Measurements from ENCODE around the gene ST6GALNAC4. TPM values are rescaled to one million over a fixed set of nuclear protein-coding genes. Genes with fewer than 3 reads are reported as not detected.
A peak's percentile ranks its signal among the peaks of the same experiment; 100 is the strongest.

The ST6GALNAC4 gene
- polyA plus RNA-seq, 4 donors, result 9.1 to 34.7 (median 22.5) TPM

DNA sequence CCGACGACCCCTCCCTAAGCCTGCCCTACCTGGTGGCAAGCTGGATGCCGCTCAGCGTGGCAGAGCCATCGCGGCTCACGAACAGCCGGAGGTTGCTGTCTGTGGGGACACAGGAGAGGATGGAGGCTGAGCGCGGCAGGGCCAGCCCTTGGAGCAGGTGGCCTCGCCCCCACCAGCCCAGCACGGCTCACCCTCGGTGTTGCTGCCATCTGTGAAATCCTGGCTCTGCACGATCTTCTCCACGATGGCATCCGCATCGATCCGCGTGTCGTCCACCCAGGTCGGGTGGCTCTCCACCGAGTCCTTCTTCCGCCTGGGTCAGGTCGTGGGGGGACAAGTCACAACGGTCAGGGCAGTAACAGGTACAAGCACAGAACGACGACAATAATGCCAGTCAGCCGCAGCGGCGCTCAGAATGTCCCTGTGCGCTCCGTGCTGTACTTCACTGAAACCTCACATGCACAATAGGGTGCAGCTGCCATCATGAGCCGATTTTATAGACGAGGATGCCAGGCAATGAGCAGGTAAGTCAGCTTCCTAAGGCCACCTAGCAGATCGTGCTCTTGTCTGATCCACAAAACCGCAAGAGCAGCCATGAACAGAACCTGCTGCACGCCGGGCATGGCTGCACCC is 27.9 kb upstream of the ST6GALNAC4 start:
- H3K4me1 ChIP-seq (ENCODE audit: control insufficient read depth in 3 of 3, insufficient read depth in 2 of 3, low read depth in 1 of 3, low read length in 2 of 3), result peaks cover 0 to 44% (median 0%) of the 10 kb centered on the region in 3 donors
- 88 to 93% (median 90%) methylated on average over 32 to 38 of the region's 38 CpGs for WGBS, 3 donors
- no peak for DNase-seq
- no peak overlapping the region for H3K4me3 ChIP-seq (ENCODE audit: low read depth in 1 of 3, low read length in 3 of 3)
- peaks cover 0 to 3% of the 10 kb centered on the region in 2 donors for H3K9me3 ChIP-seq (ENCODE audit: control insufficient read depth in 2 of 2, insufficient read depth in 1 of 2, low read depth in 1 of 2, low read length in 1 of 2)
- no peak for FAIRE-seq
- H3K27me3 ChIP-seq (ENCODE audit: control insufficient read depth in 3 of 3, insufficient read depth in 3 of 3, low read length in 3 of 3), result no peaks in the 10 kb centered on the region
- no peak overlapping the region for H3K27ac ChIP-seq (ENCODE audit: low read depth in 1 of 3, low read length in 2 of 3)
- H3K36me3 ChIP-seq (ENCODE audit: control insufficient read depth in 3 of 3, insufficient read depth in 2 of 3, low read depth in 1 of 3, low read length in 3 of 3), result peaks cover 5 to 95% (median 32%) of the 10 kb centered on the region in 3 donors

DNA sequence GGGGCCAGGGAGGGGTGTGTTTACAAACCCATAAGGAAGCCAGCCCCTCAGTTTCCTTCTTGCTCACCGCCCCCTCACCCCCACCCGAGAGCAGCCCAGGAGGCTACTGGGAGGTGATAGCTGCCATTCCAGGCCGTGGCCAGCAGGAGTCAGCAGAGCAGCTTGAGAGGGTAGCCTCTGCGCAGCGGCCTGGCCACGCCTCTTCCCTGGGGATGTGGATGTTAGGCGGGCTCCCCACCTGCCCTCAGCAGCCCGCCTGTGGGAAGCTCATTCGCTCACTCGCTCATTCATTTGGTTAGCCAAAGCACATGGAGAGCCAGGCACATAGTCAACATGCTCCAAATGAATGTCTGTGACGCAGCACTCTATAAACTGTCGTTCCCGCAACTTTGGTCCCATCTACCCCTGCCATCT is 26.9 kb upstream of the ST6GALNAC4 start:
- no peak overlapping the region for H3K4me3 ChIP-seq (ENCODE audit: low read depth in 1 of 3, low read length in 3 of 3)
- peaks cover 0 to 3% of the 10 kb centered on the region in 2 donors for H3K9me3 ChIP-seq (ENCODE audit: control insufficient read depth in 2 of 2, insufficient read depth in 1 of 2, low read depth in 1 of 2, low read length in 1 of 2)
- FAIRE-seq, result no peak
- H3K36me3 ChIP-seq (ENCODE audit: control insufficient read depth in 3 of 3, insufficient read depth in 2 of 3, low read depth in 1 of 3, low read length in 3 of 3), result peaks cover 5 to 87% (median 32%) of the 10 kb centered on the region in 3 donors
- WGBS, 3 donors, result 28 to 37% (median 31%) methylated on average over 10 to 13 of the region's 13 CpGs
- H3K4me1 ChIP-seq (ENCODE audit: control insufficient read depth in 3 of 3, insufficient read depth in 2 of 3, low read depth in 1 of 3, low read length in 2 of 3), result peaks cover 0 to 41% (median 0%) of the 10 kb centered on the region in 3 donors
- peak; percentile 79 to 83 for DNase-seq
- no peaks in the 10 kb centered on the region for H3K27me3 ChIP-seq (ENCODE audit: control insufficient read depth in 3 of 3, insufficient read depth in 3 of 3, low read length in 3 of 3)
- no peak overlapping the region for H3K27ac ChIP-seq (ENCODE audit: low read depth in 1 of 3, low read length in 2 of 3)

DNA sequence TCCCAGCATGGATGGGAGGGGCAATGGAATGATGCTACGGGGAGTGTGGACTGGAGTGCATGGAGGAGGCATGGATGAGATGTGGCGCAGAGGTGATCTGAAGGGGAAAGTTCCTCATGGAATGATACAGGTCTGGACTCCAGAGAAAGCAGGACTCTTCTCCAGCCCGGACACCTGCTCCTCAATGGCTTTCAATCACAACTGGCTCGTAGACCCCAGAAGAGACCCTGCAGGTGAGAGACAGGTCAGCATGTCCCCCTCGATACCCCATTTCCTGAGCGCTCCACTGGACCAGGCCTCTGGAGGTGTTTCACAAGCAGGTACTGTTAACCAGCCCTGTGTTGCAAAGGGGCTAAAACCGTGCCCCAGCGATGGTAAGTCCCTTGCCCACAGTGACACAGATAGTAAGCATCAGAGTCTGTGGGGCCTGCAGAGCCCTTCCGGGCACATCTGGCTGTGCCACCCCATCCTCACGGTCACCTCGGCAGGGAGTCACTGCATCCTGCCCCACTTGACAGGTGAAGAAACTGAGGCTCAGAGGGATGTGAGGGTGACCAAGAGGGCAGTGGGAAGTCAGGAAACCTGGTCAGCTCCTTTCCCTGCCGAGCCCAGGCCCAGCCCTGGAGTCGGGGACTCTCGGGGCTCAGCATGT is 26.3 kb upstream of the ST6GALNAC4 start:
- Histone ChIP-seq H3K27ac (ENCODE audit: low read depth in 1 of 3, low read length in 2 of 3) (peak overlapping the region in 1 of 3 donors; percentile 6), H3K4me3 (ENCODE audit: low read depth in 1 of 3, low read length in 3 of 3) (no peak overlapping the region), H3K4me1 (ENCODE audit: control insufficient read depth in 3 of 3, insufficient read depth in 2 of 3, low read depth in 1 of 3, low read length in 2 of 3) (peaks cover 0 to 47% (median 1%) of the 10 kb centered on the region in 3 donors), H3K27me3 (ENCODE audit: control insufficient read depth in 3 of 3, insufficient read depth in 3 of 3, low read length in 3 of 3) (no peaks in the 10 kb centered on the region), H3K9me3 (ENCODE audit: control insufficient read depth in 2 of 2, insufficient read depth in 1 of 2, low read depth in 1 of 2, low read length in 1 of 2) (peaks cover 0 to 3% of the 10 kb centered on the region in 2 donors), H3K36me3 (ENCODE audit: control insufficient read depth in 3 of 3, insufficient read depth in 2 of 3, low read depth in 1 of 3, low read length in 3 of 3) (peaks cover 5 to 81% (median 29%) of the 10 kb centered on the region in 3 donors)
- DNase-seq, result no peak
- 80 to 81% (median 80%) methylated on average over 14 of the region's 14 CpGs for WGBS, 3 donors
- FAIRE-seq, result no peak

DNA sequence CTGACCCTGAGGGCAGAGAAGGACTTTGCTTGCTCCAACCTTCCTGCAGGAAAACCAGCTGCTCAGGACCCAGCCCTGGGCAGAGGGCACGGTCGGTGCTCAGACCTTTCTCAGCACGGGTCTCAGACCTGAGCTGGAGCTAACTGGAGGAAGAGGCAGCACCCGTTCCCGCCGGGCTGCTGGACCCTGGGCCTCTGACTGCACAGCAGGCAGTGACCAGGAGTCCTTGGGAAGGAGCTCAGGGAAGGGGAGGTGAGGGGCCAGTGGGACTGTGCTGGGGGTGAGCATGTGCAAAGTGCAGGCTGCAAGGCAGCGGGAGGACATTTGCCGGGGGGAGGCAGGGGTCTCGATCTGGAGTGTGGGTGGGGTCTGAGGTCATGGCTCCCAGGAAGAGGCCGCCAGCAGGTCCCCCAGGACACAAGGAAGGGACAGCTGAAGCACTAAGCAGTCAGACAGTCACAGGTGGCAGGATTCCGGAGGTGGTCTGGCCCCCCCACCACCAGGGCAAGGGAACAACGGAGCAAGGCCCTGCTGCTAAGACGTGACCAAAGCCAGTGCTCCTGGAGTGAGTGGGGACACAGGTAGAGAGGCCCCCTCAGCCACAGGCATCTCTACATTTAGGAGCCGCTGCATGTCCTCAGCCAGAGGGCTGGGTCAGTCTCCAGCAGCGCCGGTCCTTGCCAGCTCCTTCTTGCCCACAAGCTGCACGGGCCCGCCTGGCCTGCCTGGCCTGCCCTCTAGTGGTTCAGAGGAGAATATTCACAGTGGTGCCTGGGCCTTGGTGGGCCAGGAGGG is 25.6 kb upstream of the ST6GALNAC4 start:
- Histone ChIP-seq H3K9me3 (ENCODE audit: control insufficient read depth in 2 of 2, insufficient read depth in 1 of 2, low read depth in 1 of 2, low read length in 1 of 2) (peaks cover 0 to 3% of the 10 kb centered on the region in 2 donors), H3K27me3 (ENCODE audit: control insufficient read depth in 3 of 3, insufficient read depth in 3 of 3, low read length in 3 of 3) (no peaks in the 10 kb centered on the region), H3K27ac (ENCODE audit: low read depth in 1 of 3, low read length in 2 of 3) (peak overlapping the region in 1 of 3 donors; percentile 63), H3K36me3 (ENCODE audit: control insufficient read depth in 3 of 3, insufficient read depth in 2 of 3, low read depth in 1 of 3, low read length in 3 of 3) (peaks cover 5 to 74% (median 26%) of the 10 kb centered on the region in 3 donors), H3K4me1 (ENCODE audit: control insufficient read depth in 3 of 3, insufficient read depth in 2 of 3, low read depth in 1 of 3, low read length in 2 of 3) (peaks cover 0 to 48% (median 2%) of the 10 kb centered on the region in 3 donors), H3K4me3 (ENCODE audit: low read depth in 1 of 3, low read length in 3 of 3) (no peak overlapping the region)
- FAIRE-seq (no peak), DNase-seq (peak; percentile 50 to 74)
- 27 to 48% (median 43%) methylated on average over 16 to 18 of the region's 18 CpGs for WGBS, 3 donors

DNA sequence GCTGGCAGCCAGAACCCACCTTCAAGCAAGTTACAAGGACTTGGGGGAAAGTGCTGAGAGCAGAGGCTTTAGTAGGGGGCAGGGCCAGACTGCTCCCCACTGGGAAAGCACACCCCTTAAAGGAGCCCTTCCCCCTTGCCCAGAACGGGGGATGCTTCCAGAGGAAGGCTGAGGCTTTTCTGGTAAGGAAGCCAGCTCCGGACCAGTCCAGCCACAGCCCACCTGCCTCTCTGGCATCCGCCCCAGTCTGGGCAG is 25.0 kb upstream of the ST6GALNAC4 start:
- no peak for FAIRE-seq
- Histone ChIP-seq H3K36me3 (ENCODE audit: control insufficient read depth in 3 of 3, insufficient read depth in 2 of 3, low read depth in 1 of 3, low read length in 3 of 3) (peaks cover 5 to 69% (median 26%) of the 10 kb centered on the region in 3 donors), H3K4me3 (ENCODE audit: low read depth in 1 of 3, low read length in 3 of 3) (no peak overlapping the region), H3K4me1 (ENCODE audit: control insufficient read depth in 3 of 3, insufficient read depth in 2 of 3, low read depth in 1 of 3, low read length in 2 of 3) (peaks cover under 1 to 46% (median 2%) of the 10 kb centered on the region in 3 donors), H3K9me3 (ENCODE audit: control insufficient read depth in 2 of 2, insufficient read depth in 1 of 2, low read depth in 1 of 2, low read length in 1 of 2) (peaks cover 0 to 3% of the 10 kb centered on the region in 2 donors), H3K27ac (ENCODE audit: low read depth in 1 of 3, low read length in 2 of 3) (peak overlapping the region in 1 of 3 donors; percentile 63), H3K27me3 (ENCODE audit: control insufficient read depth in 3 of 3, insufficient read depth in 3 of 3, low read length in 3 of 3) (no peaks in the 10 kb centered on the region)
- 31 to 57% (median 37%) methylated on average over 3 of the region's 3 CpGs for WGBS, 3 donors
- DNase-seq, result peak in 1 of 2 donors; percentile 57

DNA sequence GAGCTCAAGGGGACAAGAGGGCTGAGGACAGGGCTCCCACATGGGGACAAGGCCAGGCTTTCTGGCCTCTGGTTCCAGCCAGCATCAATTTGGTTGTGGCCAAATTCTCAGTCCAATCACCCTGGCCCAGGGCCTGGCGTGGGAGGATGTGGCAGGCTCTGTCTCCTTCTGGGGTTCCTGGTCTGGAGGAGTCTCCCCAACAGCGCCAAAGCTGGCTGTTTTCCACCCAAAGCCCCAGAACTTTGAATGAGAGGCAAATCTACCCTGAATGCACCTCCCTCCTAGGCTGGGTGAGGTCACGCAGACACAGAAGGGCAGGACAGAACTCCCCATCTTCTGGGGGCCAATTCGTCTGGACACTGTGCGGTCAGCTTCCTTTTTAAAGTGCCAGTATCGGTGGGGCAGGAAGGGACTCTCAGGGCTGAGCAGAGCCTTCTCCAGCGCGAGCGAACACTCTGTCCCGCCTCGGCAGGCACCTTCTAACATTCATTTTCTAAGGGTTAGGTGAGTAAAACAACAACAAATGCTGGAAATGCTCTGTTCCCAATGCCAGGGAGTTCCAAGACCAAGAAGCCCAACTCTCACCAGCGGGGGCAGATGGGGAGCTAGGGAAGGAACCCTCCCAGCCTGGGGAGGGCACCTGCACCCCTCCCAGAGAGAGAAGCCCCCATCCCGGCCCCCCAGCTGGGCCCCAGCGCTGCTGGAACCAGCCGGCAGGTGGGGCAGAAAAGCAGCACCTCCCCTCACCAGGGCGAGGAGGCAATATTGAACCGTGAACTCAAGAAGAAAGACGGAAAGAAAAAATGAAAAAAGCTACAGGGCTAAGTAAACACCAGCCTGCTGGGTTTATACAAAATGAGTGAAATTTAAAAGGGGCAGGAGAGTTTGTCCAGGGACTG is 24.5 kb upstream of the ST6GALNAC4 start:
- 71 to 73% (median 71%) methylated on average over 18 of the region's 18 CpGs for WGBS, 3 donors
- Histone ChIP-seq H3K9me3 (ENCODE audit: control insufficient read depth in 2 of 2, insufficient read depth in 1 of 2, low read depth in 1 of 2, low read length in 1 of 2) (no peaks in the 10 kb centered on the region), H3K4me3 (ENCODE audit: low read depth in 1 of 3, low read length in 3 of 3) (no peak overlapping the region), H3K36me3 (ENCODE audit: control insufficient read depth in 3 of 3, insufficient read depth in 2 of 3, low read depth in 1 of 3, low read length in 3 of 3) (peaks cover 5 to 65% (median 26%) of the 10 kb centered on the region in 3 donors), H3K27ac (ENCODE audit: low read depth in 1 of 3, low read length in 2 of 3) (peak overlapping the region in 1 of 3 donors; percentile 63), H3K4me1 (ENCODE audit: control insufficient read depth in 3 of 3, insufficient read depth in 2 of 3, low read depth in 1 of 3, low read length in 2 of 3) (peaks cover 2 to 46% (median 6%) of the 10 kb centered on the region in 3 donors), H3K27me3 (ENCODE audit: control insufficient read depth in 3 of 3, insufficient read depth in 3 of 3, low read length in 3 of 3) (no peaks in the 10 kb centered on the region)
- no peak for DNase-seq
- FAIRE-seq, result no peak

DNA sequence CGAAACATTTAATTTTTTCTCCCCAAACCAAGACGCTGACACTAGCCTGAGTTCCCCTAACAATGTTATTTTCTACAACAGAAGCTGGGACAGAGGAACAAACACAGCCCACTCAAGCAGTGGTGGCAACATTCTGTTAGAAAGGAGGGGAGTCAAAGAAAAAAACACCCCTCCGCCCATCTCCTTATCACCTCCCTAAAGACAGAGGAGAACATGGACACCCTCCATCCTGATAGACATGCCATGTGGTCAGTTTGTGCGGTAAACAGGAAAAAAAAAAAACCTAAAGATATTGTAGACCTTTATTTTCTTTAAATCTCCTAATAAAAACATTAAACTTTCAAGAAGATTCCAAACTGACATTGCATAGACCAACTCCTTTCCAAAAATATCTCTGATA is 23.8 kb upstream of the ST6GALNAC4 start:
- H3K27me3 ChIP-seq (ENCODE audit: control insufficient read depth in 3 of 3, insufficient read depth in 3 of 3, low read length in 3 of 3), result no peaks in the 10 kb centered on the region
- DNase-seq (no peak), FAIRE-seq (no peak)
- no peaks in the 10 kb centered on the region for H3K9me3 ChIP-seq (ENCODE audit: control insufficient read depth in 2 of 2, insufficient read depth in 1 of 2, low read depth in 1 of 2, low read length in 1 of 2)
- H3K27ac ChIP-seq (ENCODE audit: low read depth in 1 of 3, low read length in 2 of 3), result no peak overlapping the region
- WGBS, 3 donors, result 91 to 98% (median 95%) methylated on average over 4 of the region's 4 CpGs
- peaks cover 5 to 65% (median 22%) of the 10 kb centered on the region in 3 donors for H3K36me3 ChIP-seq (ENCODE audit: control insufficient read depth in 3 of 3, insufficient read depth in 2 of 3, low read depth in 1 of 3, low read length in 3 of 3)
- no peak overlapping the region for H3K4me3 ChIP-seq (ENCODE audit: low read depth in 1 of 3, low read length in 3 of 3)
- peaks cover 9 to 45% (median 9%) of the 10 kb centered on the region in 3 donors for H3K4me1 ChIP-seq (ENCODE audit: control insufficient read depth in 3 of 3, insufficient read depth in 2 of 3, low read depth in 1 of 3, low read length in 2 of 3)
